ENCODE results near the gene IL17C.

GRCh38 chr16:88659160-88659559 lies 20.8 kb downstream of the IL17C start:
- TF ChIP-seq CTCF (IDR thresholded peaks at IDR 0.05) (no peak), POLR2A (IDR thresholded peaks at IDR 0.05) (no peak)
